HCT116 (cell line): ENCODE results near the gene AGBL1. TPM values are rescaled to one million over a fixed set of nuclear protein-coding genes. Genes with fewer than 3 reads are reported as not detected.

ENCODE experiments used
- ATAC-seq: fragments of 200-7000 bp; cut with Tn5 transposase; 2 replicates; pipeline ENCODE4 v1.9.1; 2020; ENCODE audit warnings: mild to moderate bottlenecking, moderate library complexity
- BruUV-seq: library from RNA; stranded (reverse); fragments of 400-500 nt; replicated peaks from 2 replicates; lab custom pipeline; 2021; lab: Mats Ljungman, UMichigan
- CTCF ChIA-PET: fragments of 300-600 bp; sonication (Branson Sonifier 250); formaldehyde crosslinking; loops from one replicate; lab custom pipeline; 2021; ENCODE audit warnings: antibody characterized with exemption; lab: Charles Lee
- POLR2A ChIA-PET: fragments of 300-600, 350-600 bp; sonication (Branson Sonifier 250); formaldehyde crosslinking; loops from one replicate; lab custom pipeline; 2021; ENCODE audit warnings: antibody characterized with exemption; lab: Charles Lee
- RAD21 ChIA-PET, 2 experiments: fragments of 300-600 bp; sonication (Branson Sonifier 250); formaldehyde crosslinking; loops; one replicate each; lab custom pipeline; 2023; ENCODE audit warnings: low total read pairs in 2 of 2; ENCODE audit not compliant: uncharacterized antibody in 2 of 2, unreplicated experiment in 2 of 2, low non-redundant PET in 1 of 2; lab: Charles Lee
- DNase-seq: peaks from one replicate; pipeline ENCODE4 v3.0.0-alpha.2; 2010; ENCODE audit warnings: low read depth, low spot score
- H2AFZ ChIP-seq: fragments of 200-600 bp; shearing (Covaris generic), sonication (generic); 2 replicates; pipeline ENCODE4 v1.6.1; 2017; ENCODE audit warnings: low read depth, mixed run types, mixed read lengths, antibody characterized with exemption, low read length; ENCODE audit not compliant: poor library complexity, severe bottlenecking
- H3K27ac ChIP-seq: 2 replicates; pipeline ENCODE4 v1.5.1; 2012; ENCODE audit warnings: low read depth, low read length
- H3K27me3 ChIP-seq: fragments of 200-600 bp; sonication (generic); 2 replicates; pipeline ENCODE4 v1.6.1; 2016; ENCODE audit warnings: mixed run types, low read length, mixed read lengths; ENCODE audit not compliant: insufficient read depth
- H3K36me3 ChIP-seq, 2 experiments: fragments of 200-500 bp in 1 of 2; fragments of 200-600 bp in 1 of 2; sonication (Bioruptor generic) in 1 of 2; sonication (generic) in 1 of 2; 2 replicates each; pipeline versions ENCODE4 v1.5.1 to v1.6.1; 2014 to 2016; ENCODE audit warnings: low read length in 2 of 2, inconsistent platforms in 1 of 2, mixed read lengths in 1 of 2, mixed run types in 1 of 2; ENCODE audit not compliant: insufficient read depth in 2 of 2, control insufficient read depth in 1 of 2
- H3K4me1 ChIP-seq, 2 experiments: fragments of 200-600 bp in 1 of 2; sonication (generic) in 1 of 2; 2 replicates each; pipeline versions ENCODE4 v1.5.1 to v1.6.1; 2012 to 2017; ENCODE audit warnings: low read length in 2 of 2, inconsistent platforms in 1 of 2, mild to moderate bottlenecking in 1 of 2, mixed read lengths in 1 of 2, mixed run types in 1 of 2, moderate library complexity in 1 of 2; ENCODE audit not compliant: insufficient read depth in 2 of 2, control insufficient read depth in 1 of 2
- H3K4me2 ChIP-seq: fragments of 200-600 bp; sonication (generic); 2 replicates; pipeline ENCODE4 v1.6.1; 2017; ENCODE audit warnings: mixed run types, low read length, mixed read lengths
- H3K4me3 ChIP-seq, 2 experiments: fragments of 200-600 bp in 1 of 2; sonication (generic) in 1 of 2; replicated peaks in 1 of 2; 2 replicates each; pipeline ENCODE4 v1.5.1; 2011 to 2016; ENCODE audit warnings: low read length in 2 of 2, control low read depth in 1 of 2, low read depth in 1 of 2, mild to moderate bottlenecking in 1 of 2, mixed read lengths in 1 of 2, mixed run types in 1 of 2
- H3K79me2 ChIP-seq: fragments of 200-600 bp; sonication (generic); 2 replicates; pipeline ENCODE4 v1.6.1; 2017; ENCODE audit warnings: mild to moderate bottlenecking, mixed run types, low read length, moderate library complexity, mixed read lengths; ENCODE audit not compliant: insufficient read depth
- H3K9ac ChIP-seq: fragments of 200-600 bp; sonication (generic); 2 replicates; pipeline ENCODE4 v1.6.1; 2016; ENCODE audit warnings: low read length, mixed read lengths
- H3K9me2 ChIP-seq: fragments of 200-600 bp; sonication (generic), shearing (Covaris generic); 2 replicates; pipeline ENCODE4 v1.6.1; 2017; ENCODE audit warnings: mixed run types, mild to moderate bottlenecking, moderate library complexity; ENCODE audit not compliant: insufficient read depth
- H3K9me3 ChIP-seq, 2 experiments: fragments of 200-500 bp in 1 of 2; fragments of 200-600 bp in 1 of 2; sonication (Bioruptor generic) in 1 of 2; sonication (generic) in 1 of 2; 2 replicates each; pipeline ENCODE4 v1.6.1; 2014 to 2017; ENCODE audit warnings: low read length in 2 of 2, mixed read lengths in 2 of 2, inconsistent platforms in 1 of 2, low read depth in 1 of 2, mild to moderate bottlenecking in 1 of 2, mixed run types in 1 of 2, moderate library complexity in 1 of 2; ENCODE audit not compliant: control insufficient read depth in 1 of 2, insufficient read depth in 1 of 2
- H4K20me1 ChIP-seq: fragments of 200-600 bp; sonication (generic), shearing (Covaris generic); 2 replicates; pipeline ENCODE4 v1.6.1; 2017; ENCODE audit warnings: mixed run types, mild to moderate bottlenecking, moderate library complexity; ENCODE audit not compliant: insufficient read depth
- ATF3 ChIP-seq: IDR thresholded peaks from 2 replicates; pipeline ENCODE4 v1.6.1; 2012
- CBX3 ChIP-seq: IDR thresholded peaks from 2 replicates; pipeline ENCODE4 v1.6.1; 2012; ENCODE audit warnings: low read depth
- CEBPB ChIP-seq: IDR thresholded peaks from 2 replicates; pipeline ENCODE4 v1.6.1; 2012; ENCODE audit warnings: low read depth
- ELF1 ChIP-seq: IDR thresholded peaks from 2 replicates; pipeline ENCODE4 v1.6.1; 2012; ENCODE audit warnings: low read depth, borderline replicate concordance
- EZH2 ChIP-seq: fragments of 200-600 bp; sonication (generic); IDR thresholded peaks from 2 replicates; pipeline ENCODE4 v1.6.1; 2017; ENCODE audit warnings: antibody characterized with exemption, mixed run types
- EZH2phosphoT487 ChIP-seq: fragments of 200-600 bp; IDR thresholded peaks from 2 replicates; pipeline ENCODE4 v1.6.1; 2018; ENCODE audit warnings: antibody characterized with exemption, borderline replicate concordance
- FOSL1 ChIP-seq: IDR thresholded peaks from 2 replicates; pipeline ENCODE4 v1.6.1; 2012; ENCODE audit warnings: low read depth
- POLR2A ChIP-seq: IDR thresholded peaks from 2 replicates; pipeline ENCODE4 v1.7.0; 2011; ENCODE audit warnings: borderline replicate concordance; ENCODE audit not compliant: insufficient read depth, insufficient read length; ENCODE audit errors: extremely low read depth
- SIN3A ChIP-seq: IDR thresholded peaks from 2 replicates; pipeline ENCODE4 v1.6.1; 2012; ENCODE audit warnings: low read depth
- SP1 ChIP-seq: IDR thresholded peaks from 2 replicates; pipeline ENCODE4 v1.6.1; 2012; ENCODE audit warnings: low read depth
- SRF ChIP-seq: IDR thresholded peaks from 2 replicates; pipeline ENCODE4 v1.6.1; 2012; ENCODE audit warnings: low read depth
- TCF7L2 ChIP-seq: IDR thresholded peaks from 2 replicates; pipeline ENCODE4 v1.7.0; 2011; ENCODE audit warnings: borderline replicate concordance, inconsistent platforms; ENCODE audit not compliant: insufficient read depth, insufficient read length; ENCODE audit errors: extremely low read depth
- YY1 ChIP-seq: IDR thresholded peaks from 2 replicates; pipeline ENCODE4 v1.6.1; 2011; ENCODE audit warnings: low read length, low read depth, moderate library complexity, mild to moderate bottlenecking; ENCODE audit not compliant: insufficient replicate concordance; ENCODE audit errors: extremely low read depth
- ZBTB33 ChIP-seq: IDR thresholded peaks from 2 replicates; pipeline ENCODE4 v1.6.1; 2011; ENCODE audit warnings: mild to moderate bottlenecking, low read length, moderate library complexity; ENCODE audit not compliant: insufficient replicate concordance; ENCODE audit errors: extremely low read depth
- ZFX ChIP-seq: fragments of 450-650 bp; IDR thresholded peaks from 2 replicates; pipeline ENCODE4 v1.6.1; 2017
- ZNF274 ChIP-seq: fragments of 200-500 bp; sonication (Bioruptor generic); IDR thresholded peaks from 2 replicates; pipeline ENCODE4 v1.6.1; 2014; ENCODE audit warnings: mild to moderate bottlenecking, low read depth, low read length, inconsistent platforms
- intact Hi-C: fragments of 100-400 bp; cut with micrococcal nuclease; formaldehyde crosslinking; loops from 2 replicates; pipeline ENCODE4 v1.10.0; 2022
- total RNA-seq: library from RNA; stranded (reverse); gene quantifications from one replicate; pipeline ENCODE4 v1.2.1, GENCODE V29; 2021; ENCODE audit not compliant: unreplicated experiment
- TF ChIP-seq, protein P1 (sequence below): IDR thresholded peaks from 2 replicates; pipeline ENCODE4 v1.6.1; 2012; ENCODE audit warnings: low read depth

AGBL1 gene
- total RNA-seq, 1 experiment from 2014 or later: not detected

DNA sequence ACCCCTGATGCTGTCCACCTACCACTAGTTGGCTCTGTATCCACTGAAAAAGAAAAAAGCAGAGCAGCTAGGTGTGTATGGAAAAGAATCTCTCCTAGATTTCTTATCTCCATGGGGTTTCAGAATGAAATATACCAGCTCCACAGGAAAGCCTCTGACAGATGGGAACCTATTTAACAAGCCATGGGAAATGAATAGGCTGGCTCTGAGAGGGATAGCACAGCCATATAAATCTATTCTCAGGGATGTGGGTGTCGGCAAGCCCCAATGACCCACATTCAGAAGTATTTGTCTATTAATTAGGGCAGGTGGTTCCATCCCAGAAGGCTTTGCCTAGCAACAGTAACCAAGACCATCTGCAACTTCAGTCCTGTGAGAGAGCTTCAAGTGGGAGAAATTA is 694.1 kb downstream of the AGBL1 start:
- Histone ChIP-seq H3K9me3 (peaks cover 3 to 12% of the 10 kb centered on the region in 2 experiments; a peak in 2 of 4 replicates), H3K27me3 (no peaks in the 10 kb centered on the region), H3K36me3 (no peaks in the 10 kb centered on the region), H3K9ac (no peak overlapping the region), H4K20me1 (no peaks in the 10 kb centered on the region), H3K4me1 (no peaks in the 10 kb centered on the region), H3K9me2 (no peaks in the 10 kb centered on the region)
- CTCF ChIA-PET: no interaction called here
- TF ChIP-seq CBX3: no peak
- no peak for TF ChIP-seq TCF7L2
- TF ChIP-seq SP1: no peak
- TF ChIP-seq SIN3A: no peak
- TF ChIP-seq ELF1: no peak
- TF ChIP-seq CEBPB: no peak
- TF ChIP-seq ATF3: no peak
- no peak for TF ChIP-seq ZFX
- TF ChIP-seq EZH2phosphoT487: no peak
- TF ChIP-seq, protein P1, sequence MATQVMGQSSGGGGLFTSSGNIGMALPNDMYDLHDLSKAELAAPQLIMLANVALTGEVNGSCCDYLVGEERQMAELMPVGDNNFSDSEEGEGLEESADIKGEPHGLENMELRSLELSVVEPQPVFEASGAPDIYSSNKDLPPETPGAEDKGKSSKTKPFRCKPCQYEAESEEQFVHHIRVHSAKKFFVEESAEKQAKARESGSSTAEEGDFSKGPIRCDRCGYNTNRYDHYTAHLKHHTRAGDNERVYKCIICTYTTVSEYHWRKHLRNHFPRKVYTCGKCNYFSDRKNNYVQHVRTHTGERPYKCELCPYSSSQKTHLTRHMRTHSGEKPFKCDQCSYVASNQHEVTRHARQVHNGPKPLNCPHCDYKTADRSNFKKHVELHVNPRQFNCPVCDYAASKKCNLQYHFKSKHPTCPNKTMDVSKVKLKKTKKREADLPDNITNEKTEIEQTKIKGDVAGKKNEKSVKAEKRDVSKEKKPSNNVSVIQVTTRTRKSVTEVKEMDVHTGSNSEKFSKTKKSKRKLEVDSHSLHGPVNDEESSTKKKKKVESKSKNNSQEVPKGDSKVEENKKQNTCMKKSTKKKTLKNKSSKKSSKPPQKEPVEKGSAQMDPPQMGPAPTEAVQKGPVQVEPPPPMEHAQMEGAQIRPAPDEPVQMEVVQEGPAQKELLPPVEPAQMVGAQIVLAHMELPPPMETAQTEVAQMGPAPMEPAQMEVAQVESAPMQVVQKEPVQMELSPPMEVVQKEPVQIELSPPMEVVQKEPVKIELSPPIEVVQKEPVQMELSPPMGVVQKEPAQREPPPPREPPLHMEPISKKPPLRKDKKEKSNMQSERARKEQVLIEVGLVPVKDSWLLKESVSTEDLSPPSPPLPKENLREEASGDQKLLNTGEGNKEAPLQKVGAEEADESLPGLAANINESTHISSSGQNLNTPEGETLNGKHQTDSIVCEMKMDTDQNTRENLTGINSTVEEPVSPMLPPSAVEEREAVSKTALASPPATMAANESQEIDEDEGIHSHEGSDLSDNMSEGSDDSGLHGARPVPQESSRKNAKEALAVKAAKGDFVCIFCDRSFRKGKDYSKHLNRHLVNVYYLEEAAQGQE: no peak
- no peak for TF ChIP-seq SRF
- no peak for TF ChIP-seq ZBTB33
- no peak for TF ChIP-seq ZNF274
- no peak for TF ChIP-seq POLR2A
- TF ChIP-seq EZH2: no peak
- no peak for TF ChIP-seq YY1
- no peak for TF ChIP-seq FOSL1
- TF ChIP-seq, all 23 proteins: peak for 0
- H3K27ac ChIP-seq: no peak overlapping the region
- intact Hi-C loops: no loop called here
- no TSS peak for BruUV-seq
- no peak overlapping the region for H3K4me3 ChIP-seq
- RAD21 ChIA-PET: no interaction called here
- no peak overlapping the region for H3K4me2 ChIP-seq
- ATAC-seq (no peak), DNase-seq (no peak)
- no peak overlapping the region for H2AFZ ChIP-seq
- POLR2A ChIA-PET: no interaction called here
- no peaks in the 10 kb centered on the region for H3K79me2 ChIP-seq
